GM21515 (cell line): Measurements from ENCODE around the gene SLC1A7.

ENCODE experiments used
- ATAC-seq: cut with Tn5 transposase; IDR thresholded peaks from one replicate; pipeline ENCODE4 v1.9.1; 2021; ENCODE audit not compliant: unreplicated experiment

Gene SLC1A7

DNA sequence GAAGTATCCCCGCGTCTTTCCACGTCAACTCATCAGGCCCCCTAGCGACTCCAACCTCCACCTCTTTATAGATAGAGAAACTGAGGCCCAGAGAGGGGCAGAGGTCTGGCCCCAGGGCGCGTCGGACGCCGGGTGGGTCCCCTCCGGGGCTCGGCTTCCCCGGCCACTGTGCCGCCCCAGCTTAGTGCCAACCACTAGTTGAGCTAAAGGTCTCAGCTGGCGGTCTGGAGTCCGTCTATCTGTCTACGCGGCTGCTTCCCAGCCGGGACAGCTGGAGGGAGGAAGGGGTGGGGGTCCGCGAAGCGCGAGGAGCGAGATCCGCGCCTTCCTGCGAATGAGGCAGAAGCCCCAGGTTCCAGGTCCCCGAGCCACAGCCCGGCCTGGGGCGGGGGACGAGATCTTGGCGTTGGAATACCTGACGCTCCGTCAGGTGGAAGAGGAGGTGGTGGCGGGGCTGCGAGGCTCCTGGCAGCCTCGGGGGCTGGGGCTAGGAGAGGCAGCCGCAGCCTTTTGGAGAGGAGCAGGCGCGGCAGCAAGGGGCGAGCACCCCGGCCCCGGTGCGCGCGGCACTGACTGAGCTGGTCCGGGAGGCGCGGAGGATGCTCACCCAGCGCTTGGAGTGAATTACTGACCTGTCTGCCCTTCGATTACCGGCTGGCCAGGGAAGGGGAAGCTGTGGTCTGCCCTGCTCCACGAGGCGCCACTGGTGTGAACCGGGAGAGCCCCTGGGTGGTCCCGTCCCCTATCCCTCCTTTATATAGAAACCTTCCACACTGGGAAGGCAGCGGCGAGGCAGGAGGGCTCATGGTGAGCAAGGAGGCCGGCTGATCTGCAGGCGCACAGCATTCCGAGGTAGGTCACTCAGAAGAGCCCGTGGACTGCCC lies 79.5 kb downstream of the SLC1A7 start:
- ATAC-seq, result no peak

DNA sequence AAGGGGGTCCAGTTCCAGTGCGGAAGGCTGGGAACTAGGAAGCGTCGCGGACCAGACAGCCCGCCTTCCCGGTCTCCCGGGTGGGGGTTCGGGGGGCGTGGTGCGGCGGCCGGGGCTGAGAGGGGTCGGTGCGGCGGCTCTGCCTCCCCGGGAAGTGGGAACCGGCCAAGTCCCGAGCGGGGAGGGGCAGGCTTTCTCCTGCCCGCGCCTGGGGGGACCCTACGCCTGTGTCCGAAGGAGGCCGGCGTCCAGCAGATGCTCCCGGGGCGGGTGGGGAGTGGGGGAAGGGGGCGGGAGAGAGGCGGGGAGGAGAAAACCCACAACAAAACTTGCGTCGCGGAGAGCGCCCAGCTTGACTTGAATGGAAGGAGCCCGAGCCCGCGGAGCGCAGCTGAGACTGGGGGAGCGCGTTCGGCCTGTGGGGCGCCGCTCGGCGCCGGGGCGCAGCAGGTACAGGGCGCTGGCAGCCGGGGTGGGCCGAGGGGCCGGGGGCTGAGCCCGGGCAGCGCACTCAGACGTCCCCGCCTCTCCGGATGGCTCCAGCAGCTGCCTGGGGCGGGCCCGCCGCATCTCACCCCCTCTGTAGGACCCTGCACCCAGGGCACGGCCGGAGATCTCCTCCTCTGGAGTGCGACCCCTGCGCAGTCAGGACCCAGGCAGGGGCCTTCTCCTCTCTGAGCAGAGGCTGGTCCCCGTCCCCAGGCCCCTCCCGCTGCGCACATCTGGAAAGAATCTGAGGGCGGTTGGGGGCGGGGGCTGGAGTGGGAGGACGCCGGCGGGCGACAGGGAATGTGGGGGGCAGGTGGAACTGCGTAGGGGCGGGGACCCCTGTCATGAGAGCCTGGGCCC lies 80.4 kb downstream of the SLC1A7 start, which contains the start of gene PODN:
Gene PODN, plus strand, starts transcription at position 355 of the 849 bp plus-strand sequence. CDS start 7,643 bp downstream, outside the sequence.
- no peak for ATAC-seq

DNA sequence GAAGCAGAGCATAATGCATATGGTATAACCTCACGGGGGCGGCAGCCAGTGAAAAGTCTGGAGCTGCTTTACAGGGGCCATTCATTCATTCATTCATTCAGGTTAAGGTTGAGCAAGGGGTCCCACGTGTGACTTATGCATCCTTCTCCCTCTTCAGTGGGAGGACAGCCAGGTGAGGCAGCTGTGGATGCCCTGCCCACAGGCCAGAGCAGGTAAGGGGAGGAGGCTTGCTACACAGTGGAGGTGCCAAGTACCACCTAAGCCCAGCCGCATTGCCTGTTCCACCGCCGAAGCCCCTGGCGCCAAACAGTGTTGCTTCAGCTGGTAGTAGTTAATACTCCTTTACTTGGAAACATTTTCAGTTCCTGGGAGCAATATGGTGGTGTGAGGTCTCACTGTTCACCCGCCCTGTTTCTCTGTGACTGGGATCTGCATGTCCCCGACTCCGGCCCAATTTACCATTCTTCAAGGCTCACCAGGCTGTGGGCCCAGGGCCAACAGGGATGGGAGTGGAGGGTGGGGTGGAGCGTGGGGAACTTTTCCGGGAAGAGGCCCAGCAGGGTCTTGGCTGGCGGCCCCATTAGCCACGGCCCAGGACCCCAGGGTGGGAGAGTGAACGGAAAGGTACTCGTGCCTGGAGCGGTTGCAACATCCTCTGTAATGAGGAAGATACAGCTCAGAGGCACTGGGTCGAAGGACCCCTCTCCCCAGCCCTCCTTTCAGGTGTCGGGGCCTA lies 81.1 kb downstream of the SLC1A7 start:
- ATAC-seq, result no peak

DNA sequence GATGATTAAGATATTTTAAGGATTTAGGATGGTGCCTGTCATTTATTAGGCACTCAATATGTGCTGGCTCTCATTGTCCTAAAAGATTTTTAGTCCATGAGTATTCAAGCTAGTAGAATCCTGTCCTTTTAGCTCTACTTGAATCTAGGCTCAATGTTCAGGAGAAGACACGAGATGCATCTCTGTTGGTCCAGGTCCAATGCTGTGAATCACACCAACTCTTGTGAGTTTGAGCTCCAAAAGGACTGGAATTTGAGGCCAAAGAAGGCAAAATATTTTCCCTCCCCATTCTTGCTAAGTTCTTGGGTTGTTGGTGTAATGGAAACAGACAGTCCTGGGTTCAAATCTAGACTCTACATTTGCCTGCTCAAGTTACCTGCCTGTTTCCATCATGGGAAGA lies 81.9 kb downstream of the SLC1A7 start:
- ATAC-seq, result no peak

DNA sequence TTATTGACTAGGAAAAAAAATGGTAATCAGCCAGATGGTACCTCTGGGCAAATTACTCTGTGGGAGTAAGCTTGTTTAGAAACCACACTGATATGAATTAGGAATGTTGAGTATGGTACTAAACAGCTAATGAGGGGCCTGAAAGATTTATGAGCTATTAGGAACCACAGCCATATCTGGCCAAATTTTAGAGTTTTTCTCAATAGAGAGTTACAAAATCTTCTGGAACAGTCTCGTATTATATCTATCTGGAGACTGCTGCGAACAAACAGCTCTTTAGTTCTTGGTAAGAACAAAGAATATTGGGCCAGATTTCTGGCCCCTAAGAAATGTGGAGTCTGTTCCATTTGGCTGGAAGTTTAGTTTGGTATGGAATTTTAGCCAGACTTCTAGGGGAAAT lies 85.3 kb downstream of the SLC1A7 start:
- no peak for ATAC-seq

DNA sequence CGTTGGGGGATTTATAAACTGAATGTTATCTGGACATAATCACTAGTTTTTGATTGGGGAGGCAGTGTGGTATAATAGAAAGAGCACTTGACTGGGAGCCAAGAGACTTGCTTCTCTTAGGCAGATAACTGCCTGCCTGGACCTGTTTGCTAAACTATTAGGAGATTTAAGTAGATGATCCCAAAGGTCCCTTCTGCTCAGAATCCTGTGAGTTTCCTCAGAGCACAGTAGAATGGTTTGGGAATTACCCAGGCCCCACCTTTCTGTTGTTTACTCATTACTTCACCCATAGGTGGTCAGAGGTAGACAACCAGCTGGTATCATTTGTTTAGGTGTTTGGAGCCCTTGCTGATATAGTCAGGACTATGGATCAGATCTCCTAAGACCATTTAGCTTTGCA lies 90.8 kb downstream of the SLC1A7 start:
- no peak for ATAC-seq

DNA sequence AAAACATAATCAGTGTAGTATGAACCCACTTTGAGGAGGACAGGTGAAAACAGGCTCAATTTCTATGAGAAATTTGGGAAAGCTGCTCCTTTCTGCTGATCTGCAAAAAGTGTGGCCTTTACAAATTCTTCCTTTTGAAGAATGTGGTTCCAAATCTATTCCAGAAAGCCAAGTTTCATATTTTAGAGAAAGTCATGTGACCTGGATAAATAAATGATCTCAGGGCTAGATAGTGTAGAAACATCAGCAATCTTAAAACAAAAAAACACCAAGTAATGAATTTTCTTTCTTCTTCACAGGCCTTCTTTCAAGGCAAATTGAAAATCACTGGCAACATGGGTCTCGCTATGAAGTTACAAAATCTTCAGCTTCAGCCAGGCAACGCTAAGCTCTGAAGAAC lies 92.1 kb downstream of the SLC1A7 start:
- ATAC-seq, result no peak

DNA sequence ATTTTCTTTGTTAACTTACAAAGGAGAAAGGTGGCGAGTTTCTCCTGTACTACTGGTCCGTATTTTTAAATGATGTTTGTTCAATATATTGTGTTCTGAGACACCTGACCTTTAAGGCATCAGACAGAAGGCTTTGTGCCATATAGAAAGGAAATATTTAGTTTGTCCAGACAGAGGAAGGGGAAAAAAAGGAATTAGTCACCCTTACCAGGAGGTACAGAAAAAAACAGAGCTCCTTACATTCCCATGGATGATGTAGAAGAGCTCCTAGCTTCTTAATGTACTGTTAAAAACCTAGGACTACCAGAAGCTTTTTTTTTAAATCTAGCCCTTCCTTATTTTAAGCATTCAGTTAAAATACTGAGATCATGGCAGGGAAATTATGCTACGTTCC lies 92.9 kb downstream of the SLC1A7 start:
- ATAC-seq, result no peak

DNA sequence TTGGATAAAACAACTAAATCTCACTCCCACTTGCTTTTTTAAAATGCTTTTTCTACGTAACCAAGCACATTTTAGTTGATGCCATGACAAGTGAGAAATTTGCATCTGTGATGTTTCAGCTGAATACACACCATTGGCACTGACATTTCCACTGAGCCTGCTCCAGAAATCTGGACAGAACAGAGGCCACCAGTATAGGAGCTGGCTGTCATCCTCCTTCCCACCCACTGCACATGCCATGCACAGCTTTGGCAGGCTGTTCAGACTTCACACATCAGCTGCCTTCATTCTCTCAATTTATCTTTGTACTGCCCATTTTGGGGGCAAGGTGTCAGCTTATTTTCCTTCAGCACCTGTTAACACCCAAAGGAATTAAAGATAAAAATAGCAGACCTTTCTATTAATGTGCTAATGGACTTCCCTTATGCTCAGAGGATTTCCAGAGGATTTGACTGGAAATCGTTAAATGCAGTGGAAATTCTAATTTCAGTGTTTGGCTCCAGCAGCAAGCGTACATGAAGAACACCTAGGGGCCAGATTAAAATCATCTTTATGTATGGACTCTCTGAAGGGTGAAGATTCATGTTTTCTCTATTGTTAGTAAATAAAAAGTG lies 93.4 kb downstream of the SLC1A7 start:
- ATAC-seq, result no peak

DNA sequence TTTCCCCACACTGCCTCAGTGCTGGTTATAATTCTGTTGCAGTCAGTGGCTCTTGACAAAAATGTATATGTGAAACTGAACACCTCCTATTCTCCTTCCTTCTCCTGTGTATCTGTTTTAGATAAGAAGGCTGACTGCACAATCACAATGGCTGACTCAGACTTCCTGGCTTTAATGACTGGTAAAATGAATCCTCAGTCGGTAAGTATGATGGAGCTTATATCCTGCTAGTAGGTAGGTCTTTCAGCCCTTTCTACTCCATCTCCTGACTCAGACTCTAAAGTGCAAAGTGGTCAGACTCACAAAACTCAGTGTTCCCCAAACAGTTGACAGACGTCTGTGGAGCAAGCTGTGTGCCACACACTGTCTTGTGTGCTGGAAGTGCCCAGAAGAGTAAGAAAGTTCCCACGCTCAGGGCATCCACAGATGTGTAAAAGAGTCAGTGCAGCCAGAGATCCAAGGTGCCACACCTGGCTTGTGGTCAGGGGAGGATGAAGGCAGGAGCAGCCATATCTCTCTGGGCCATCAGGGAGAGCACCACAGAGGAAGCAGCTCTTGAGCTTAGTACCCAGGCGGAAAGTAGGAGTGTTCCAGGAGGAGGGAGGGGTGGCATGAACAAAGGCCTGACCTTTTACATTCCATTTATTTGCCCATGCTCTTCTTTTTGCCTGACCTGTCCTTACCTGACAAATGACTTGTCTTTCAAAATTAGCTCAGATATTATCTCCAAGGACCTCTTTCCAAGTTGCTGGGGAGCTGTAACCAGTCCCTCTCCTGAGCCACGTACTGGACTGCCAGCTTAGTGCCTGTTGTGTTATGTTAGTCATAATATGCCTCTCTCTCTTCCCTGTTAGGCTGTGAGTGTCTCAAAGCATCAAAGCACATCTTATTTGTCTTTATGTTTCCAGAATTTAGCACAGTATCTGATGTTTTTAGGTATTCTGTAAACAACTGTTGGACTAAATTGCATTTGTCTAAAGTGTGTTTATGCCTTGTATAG lies 94.4 kb downstream of the SLC1A7 start:
- no peak for ATAC-seq

DNA sequence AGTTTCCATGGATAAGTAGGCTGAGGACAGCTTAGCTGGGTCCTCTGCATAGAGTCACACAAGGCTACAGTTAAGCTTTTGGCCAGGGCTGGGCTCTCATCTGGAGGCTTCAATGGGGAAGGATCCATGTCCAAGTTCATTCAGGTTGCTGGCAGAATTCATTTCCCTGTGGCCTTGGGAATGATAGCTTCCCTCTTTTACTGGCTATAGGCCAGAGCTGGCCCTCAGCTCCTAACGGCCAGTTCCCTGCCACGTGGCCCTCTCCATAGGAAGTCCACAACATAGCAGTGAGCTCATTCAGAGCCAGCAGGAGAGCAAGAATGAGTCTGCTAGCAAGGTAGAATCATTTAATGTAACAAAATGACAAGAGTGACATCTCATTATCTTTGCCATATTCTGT lies 95.5 kb downstream of the SLC1A7 start:
- no peak for ATAC-seq

DNA sequence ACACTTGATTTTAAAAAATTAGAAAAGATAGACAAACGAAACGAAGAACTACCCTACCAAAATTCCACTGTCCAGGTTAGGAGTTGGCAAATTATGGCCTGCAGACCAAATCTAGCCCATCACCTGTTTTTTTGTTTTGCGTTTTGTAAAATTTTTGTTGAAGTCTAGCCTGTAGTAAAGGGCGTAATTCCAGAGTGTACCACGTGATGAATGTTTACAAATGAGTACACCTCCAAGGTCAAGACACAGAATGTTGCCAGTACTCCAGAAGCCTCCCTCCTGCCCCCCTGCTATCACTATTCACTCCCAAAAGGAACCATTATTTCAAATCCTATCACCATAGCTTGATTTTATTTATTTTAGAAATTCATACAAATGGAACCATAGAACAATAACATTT lies 97.5 kb downstream of the SLC1A7 start:
- no peak for ATAC-seq

DNA sequence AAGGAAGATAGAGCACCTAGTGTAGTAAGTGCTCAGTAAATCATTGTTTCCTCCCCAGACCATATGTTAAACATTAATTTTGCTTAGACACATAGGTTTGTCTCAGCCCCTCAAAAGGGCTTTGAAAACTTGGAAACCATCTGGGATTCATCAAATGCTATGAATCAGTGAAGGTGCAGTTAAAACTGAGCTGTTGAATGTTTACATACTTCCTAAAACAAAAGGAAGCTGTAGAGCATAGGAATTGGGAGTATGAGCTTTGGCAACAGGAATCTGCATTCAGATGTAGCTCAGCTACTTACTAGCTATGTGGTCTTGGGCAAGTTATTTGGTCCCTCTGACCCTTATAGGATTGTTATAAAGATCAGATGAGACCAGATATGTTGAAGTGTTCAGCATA lies 99.2 kb downstream of the SLC1A7 start:
- no peak for ATAC-seq

DNA sequence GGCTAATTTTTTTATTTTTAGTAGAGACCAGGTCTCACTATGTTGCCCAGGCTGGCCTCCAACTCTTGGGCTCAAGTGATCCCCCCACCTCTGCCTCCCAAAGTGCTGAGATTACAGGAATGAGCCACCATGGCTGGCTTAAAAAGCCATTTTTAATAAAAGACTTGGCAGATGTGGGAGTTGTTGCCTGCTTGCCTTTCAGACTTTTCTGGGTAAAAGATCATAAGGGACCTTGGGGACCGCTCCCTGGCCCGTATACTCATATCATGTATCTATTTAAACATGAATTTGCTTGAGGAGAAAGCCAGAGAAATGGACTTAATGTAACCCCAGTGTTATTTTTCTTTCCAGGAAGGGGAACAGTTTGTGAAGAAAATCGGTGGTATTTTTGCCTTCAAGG lies 103.9 kb downstream of the SLC1A7 start:
- ATAC-seq, result no peak
